Measurements from ENCODE around the gene DUSP1.

The DUSP1 gene

DNA sequence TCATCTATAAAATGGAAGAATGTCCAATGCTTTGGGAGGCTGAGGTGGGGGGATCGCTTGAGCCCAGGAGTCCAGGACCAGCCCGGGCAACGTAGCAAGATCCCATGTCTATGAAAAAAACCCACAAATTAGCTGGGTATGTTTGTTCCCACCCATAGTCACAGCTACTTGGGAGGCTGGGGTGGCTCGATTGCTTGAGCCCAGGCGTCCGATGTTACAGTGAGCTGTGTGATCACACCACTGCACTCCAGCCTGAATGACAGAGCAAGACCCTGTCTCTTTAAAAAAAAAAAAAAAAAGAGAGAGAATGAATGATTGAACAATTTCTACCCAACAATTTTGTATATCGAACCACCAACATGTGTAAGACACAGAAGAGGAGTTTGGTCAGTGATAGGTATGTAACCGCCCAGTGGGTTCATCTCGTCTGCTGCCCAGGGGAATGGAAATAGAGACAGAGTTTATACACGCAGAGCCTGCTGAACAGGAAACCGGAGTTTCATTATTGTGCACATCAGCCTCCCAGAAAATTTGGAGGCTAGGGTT, 36.8 kb upstream of the DUSP1 start:
- no peaks in the 10 kb centered on the region for H3K9me3 ChIP-seq (ENCODE audit: control insufficient read depth, low read length)
- peak overlapping the region; percentile 69 for H3K27ac ChIP-seq (ENCODE audit: insufficient read depth, low read length, poor library complexity, severe bottlenecking)
- H3K4me3 ChIP-seq (ENCODE audit: insufficient read depth, low read depth, low read length, poor library complexity, severe bottlenecking) = peak overlapping the region; percentile 59
- peaks cover 3% of the 10 kb centered on the region for H3K4me1 ChIP-seq (ENCODE audit: control insufficient read depth, insufficient read depth, low read length, poor library complexity, severe bottlenecking)
- DNase-seq = no peak
- H3K36me3 ChIP-seq (ENCODE audit: control insufficient read depth, insufficient read depth, low read length) = no peaks in the 10 kb centered on the region
- no peaks in the 10 kb centered on the region for H3K27me3 ChIP-seq (replicated peaks; ENCODE audit: control insufficient read depth, insufficient read depth, low read length, poor library complexity, severe bottlenecking)

DNA sequence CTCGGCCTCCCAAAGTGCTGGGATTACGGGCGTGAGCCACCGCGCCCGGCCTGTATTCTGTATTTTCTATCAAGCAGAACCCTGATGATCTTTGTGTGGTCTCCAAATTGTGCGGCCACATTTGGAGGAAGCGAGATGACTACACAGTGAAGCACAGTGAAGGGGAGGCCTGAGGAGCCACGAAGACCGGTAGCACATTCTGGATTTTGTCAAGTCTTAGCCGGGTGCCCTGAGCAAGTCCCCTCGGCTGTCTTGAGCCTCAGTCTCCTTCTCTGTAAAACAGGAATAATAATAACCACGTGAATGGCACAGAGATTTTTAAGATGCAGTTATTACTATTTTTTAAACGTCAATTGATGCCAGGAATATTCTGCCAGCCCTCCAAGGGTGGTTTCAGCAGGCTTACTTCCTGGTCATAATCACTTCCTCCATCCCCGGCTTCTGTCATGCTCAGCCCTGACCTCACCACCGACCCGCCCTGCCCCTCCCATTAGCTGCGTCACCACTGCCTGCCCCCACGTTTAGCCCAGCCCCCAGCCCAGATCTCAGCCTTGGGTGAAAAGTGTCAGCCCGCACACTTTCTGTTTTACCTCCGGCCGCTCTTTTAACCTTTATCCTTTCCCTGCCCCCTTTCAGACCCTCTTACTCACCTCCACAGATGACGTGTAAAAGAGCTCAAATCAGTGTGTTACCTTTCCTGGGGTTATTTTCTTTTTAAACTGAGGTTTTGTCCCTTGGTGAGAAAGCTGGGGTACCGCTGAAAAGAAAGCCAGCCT, 36.1 kb upstream of the DUSP1 start:
- peak overlapping the region; percentile 59 for H3K4me3 ChIP-seq (ENCODE audit: insufficient read depth, low read depth, low read length, poor library complexity, severe bottlenecking)
- peak; percentile 71 to 79 (median 78) for DNase-seq
- H3K27ac ChIP-seq (ENCODE audit: insufficient read depth, low read length, poor library complexity, severe bottlenecking) = peak overlapping the region; percentile 69
- no peaks in the 10 kb centered on the region for H3K9me3 ChIP-seq (ENCODE audit: control insufficient read depth, low read length)
- no peaks in the 10 kb centered on the region for H3K36me3 ChIP-seq (ENCODE audit: control insufficient read depth, insufficient read depth, low read length)
- no peaks in the 10 kb centered on the region for H3K27me3 ChIP-seq (replicated peaks; ENCODE audit: control insufficient read depth, insufficient read depth, low read length, poor library complexity, severe bottlenecking)
- H3K4me1 ChIP-seq (ENCODE audit: control insufficient read depth, insufficient read depth, low read length, poor library complexity, severe bottlenecking) = peaks cover 3% of the 10 kb centered on the region

DNA sequence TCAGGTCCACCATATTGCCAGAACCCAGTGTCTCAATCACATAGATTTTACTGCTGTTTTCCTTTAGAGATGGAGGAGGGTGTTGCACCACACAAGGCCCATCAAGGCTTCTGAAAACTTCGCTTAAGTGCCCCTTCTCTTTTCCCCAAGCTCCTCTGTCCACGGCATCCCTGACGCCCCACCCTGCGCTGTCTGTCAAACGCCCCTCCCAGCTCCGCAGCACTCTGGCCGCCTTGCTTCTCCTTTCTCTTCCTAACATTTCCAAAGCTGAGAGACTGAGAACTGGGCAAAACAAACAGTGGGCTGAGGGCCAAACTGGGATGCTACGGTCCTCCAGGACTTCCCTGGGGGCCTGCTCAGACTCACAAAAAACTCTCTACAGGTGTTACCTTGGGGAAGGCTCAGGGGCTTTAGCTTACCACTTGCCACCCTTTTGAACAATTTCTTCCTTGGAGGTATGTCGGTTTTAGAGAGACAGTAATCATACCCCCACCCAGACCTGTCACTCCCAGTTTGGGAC, 34.8 kb upstream of the DUSP1 start:
- DNase-seq = no peak
- Histone ChIP-seq H3K4me3 (ENCODE audit: insufficient read depth, low read depth, low read length, poor library complexity, severe bottlenecking) (no peak overlapping the region), H3K36me3 (ENCODE audit: control insufficient read depth, insufficient read depth, low read length) (no peaks in the 10 kb centered on the region), H3K4me1 (ENCODE audit: control insufficient read depth, insufficient read depth, low read length, poor library complexity, severe bottlenecking) (peaks cover 3% of the 10 kb centered on the region), H3K27ac (ENCODE audit: insufficient read depth, low read length, poor library complexity, severe bottlenecking) (no peak overlapping the region), H3K27me3 (replicated peaks; ENCODE audit: control insufficient read depth, insufficient read depth, low read length, poor library complexity, severe bottlenecking) (no peaks in the 10 kb centered on the region), H3K9me3 (ENCODE audit: control insufficient read depth, low read length) (no peaks in the 10 kb centered on the region)

DNA sequence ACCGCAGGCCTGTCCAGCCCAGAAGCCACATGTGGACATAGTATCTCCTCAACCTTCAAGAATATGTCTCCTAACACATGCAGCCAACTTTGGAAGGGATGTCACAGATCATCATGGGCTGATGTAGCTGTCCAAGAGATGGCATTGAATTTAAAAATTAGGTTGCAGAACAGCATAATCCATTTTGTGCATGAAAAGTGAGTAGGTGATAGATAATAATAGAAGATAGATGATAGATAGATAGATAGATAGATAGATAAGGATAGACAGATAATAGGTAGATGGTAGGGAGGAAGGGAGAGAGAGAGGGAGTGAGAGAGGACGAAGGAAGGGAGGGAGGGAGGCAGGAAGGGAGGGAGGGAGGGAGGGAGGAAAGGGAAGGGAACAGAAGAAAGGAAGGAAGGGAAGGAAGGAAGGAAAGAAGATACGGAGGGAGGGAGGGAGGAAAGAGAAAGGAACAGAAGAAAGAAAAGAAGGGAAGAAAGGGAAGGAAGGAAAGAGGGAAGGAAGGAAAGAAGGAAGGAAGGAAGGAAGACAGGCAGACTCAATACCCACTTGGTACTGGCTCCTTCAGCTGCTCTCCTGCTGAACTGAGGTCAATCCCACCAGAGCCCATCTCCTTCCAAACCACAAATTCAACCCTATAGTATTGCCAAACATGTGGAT, 34.2 kb upstream of the DUSP1 start:
- DNase-seq = no peak
- H3K9me3 ChIP-seq (ENCODE audit: control insufficient read depth, low read length) = no peaks in the 10 kb centered on the region
- H3K36me3 ChIP-seq (ENCODE audit: control insufficient read depth, insufficient read depth, low read length) = no peaks in the 10 kb centered on the region
- H3K27ac ChIP-seq (ENCODE audit: insufficient read depth, low read length, poor library complexity, severe bottlenecking) = no peak overlapping the region
- H3K4me1 ChIP-seq (ENCODE audit: control insufficient read depth, insufficient read depth, low read length, poor library complexity, severe bottlenecking) = peaks cover 3% of the 10 kb centered on the region
- H3K27me3 ChIP-seq (replicated peaks; ENCODE audit: control insufficient read depth, insufficient read depth, low read length, poor library complexity, severe bottlenecking) = no peaks in the 10 kb centered on the region
- no peak overlapping the region for H3K4me3 ChIP-seq (ENCODE audit: insufficient read depth, low read depth, low read length, poor library complexity, severe bottlenecking)

DNA sequence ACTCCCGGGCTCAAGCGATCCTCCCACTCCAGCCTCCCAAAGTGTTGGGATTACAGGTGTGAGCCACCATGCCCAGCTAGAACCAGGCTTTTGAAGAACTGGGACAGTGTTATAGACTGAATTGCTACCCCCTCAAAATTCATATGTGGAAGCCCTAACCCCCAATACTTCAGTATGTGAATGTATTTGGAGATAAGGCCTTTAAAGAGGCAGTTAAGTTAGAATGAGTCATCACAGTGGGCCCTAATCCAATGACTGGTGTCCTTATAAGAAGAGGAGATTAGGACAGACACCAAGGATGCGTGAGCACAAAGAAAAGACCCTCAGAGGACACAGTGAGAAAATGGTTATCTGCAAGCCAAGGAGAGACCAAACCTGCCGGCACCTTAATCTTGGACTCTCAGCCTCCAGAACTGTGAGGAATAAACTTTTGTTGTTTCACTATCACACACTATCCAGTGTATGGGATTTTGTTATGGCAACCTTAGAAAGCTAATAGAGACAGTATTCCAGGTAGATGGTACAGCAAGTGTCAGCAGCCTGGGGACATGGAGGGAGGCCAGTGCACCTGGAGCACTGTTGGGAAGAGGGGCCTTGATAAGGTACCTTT, 31.7 kb upstream of the DUSP1 start:
- Histone ChIP-seq H3K4me1 (ENCODE audit: control insufficient read depth, insufficient read depth, low read length, poor library complexity, severe bottlenecking) (peaks cover 3% of the 10 kb centered on the region), H3K27ac (ENCODE audit: insufficient read depth, low read length, poor library complexity, severe bottlenecking) (no peak overlapping the region), H3K36me3 (ENCODE audit: control insufficient read depth, insufficient read depth, low read length) (no peaks in the 10 kb centered on the region), H3K4me3 (ENCODE audit: insufficient read depth, low read depth, low read length, poor library complexity, severe bottlenecking) (no peak overlapping the region), H3K9me3 (ENCODE audit: control insufficient read depth, low read length) (no peaks in the 10 kb centered on the region), H3K27me3 (replicated peaks; ENCODE audit: control insufficient read depth, insufficient read depth, low read length, poor library complexity, severe bottlenecking) (no peaks in the 10 kb centered on the region)
- no peak for DNase-seq

DNA sequence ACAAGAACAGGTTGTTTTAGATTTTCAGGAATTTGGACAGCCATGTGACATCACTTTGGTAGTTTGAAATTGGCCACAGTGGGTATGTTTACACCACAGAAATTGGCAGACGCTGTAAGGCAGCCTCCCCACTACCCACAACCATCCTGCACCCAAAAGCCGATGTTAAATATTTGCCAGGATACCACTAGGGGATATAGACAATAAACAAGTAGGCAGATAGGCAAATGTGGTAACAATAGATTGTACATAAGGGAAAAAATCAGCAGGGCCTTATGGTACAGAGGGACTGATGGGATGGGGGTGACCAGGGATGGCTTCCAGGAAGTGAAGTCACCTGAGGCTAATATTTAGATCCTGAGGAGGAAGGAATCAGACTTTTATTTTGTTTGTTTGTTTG, 31.1 kb upstream of the DUSP1 start:
- Histone ChIP-seq H3K4me1 (ENCODE audit: control insufficient read depth, insufficient read depth, low read length, poor library complexity, severe bottlenecking) (peaks cover 3% of the 10 kb centered on the region), H3K36me3 (ENCODE audit: control insufficient read depth, insufficient read depth, low read length) (no peaks in the 10 kb centered on the region), H3K4me3 (ENCODE audit: insufficient read depth, low read depth, low read length, poor library complexity, severe bottlenecking) (no peak overlapping the region), H3K27me3 (replicated peaks; ENCODE audit: control insufficient read depth, insufficient read depth, low read length, poor library complexity, severe bottlenecking) (no peaks in the 10 kb centered on the region), H3K27ac (ENCODE audit: insufficient read depth, low read length, poor library complexity, severe bottlenecking) (no peak overlapping the region), H3K9me3 (ENCODE audit: control insufficient read depth, low read length) (no peaks in the 10 kb centered on the region)
- DNase-seq = no peak

DNA sequence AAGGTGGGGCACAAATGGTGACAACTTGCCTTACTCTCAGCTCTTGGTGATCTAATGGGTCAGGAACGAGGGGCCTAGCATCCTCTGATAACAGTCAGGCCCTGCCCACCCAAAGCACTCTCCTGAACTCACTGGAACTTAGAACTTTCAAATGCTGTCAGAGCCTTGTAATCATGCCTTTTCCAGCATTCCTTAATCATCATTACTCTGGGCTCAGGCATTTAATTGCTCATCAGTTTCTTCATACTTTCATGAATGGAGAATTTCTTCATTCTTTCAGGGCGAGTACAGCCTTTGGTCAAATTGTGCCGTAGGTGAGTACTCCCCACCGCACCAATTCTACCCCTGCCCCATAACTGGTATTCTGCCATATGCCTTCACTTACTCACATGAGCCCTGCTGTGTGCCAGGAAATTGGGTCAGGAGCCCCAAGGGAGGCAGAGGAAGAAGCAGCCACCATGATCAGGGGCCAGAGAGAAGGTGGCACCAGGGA, 30.2 kb upstream of the DUSP1 start:
- DNase-seq = no peak
- Histone ChIP-seq H3K4me1 (ENCODE audit: control insufficient read depth, insufficient read depth, low read length, poor library complexity, severe bottlenecking) (no peaks in the 10 kb centered on the region), H3K36me3 (ENCODE audit: control insufficient read depth, insufficient read depth, low read length) (no peaks in the 10 kb centered on the region), H3K9me3 (ENCODE audit: control insufficient read depth, low read length) (no peaks in the 10 kb centered on the region), H3K27me3 (replicated peaks; ENCODE audit: control insufficient read depth, insufficient read depth, low read length, poor library complexity, severe bottlenecking) (no peaks in the 10 kb centered on the region), H3K27ac (ENCODE audit: insufficient read depth, low read length, poor library complexity, severe bottlenecking) (no peak overlapping the region), H3K4me3 (ENCODE audit: insufficient read depth, low read depth, low read length, poor library complexity, severe bottlenecking) (no peak overlapping the region)

DNA sequence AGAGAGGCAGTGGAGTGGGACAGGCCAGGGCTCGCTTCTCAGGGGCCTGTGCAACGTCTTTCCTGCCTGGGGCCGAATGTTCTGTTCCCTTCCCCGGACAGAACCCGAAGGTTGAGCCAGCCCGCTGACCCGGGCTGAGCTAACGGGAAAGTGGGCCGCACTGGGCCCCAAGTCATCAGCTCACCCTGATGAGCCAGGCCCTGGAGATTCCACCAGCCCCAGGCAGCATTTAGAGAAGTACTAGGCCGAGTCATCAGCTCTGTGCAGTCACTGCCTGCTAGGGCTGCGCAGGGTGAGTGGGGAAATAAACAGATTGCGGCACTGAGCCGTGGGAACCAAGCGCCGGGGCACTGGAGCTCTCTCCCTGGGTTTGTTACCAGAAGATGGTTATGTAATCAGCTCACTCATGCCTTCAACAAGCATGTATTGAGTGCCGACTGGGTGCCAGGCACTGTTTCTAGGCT, 29.1 kb upstream of the DUSP1 start:
- Histone ChIP-seq H3K27ac (ENCODE audit: insufficient read depth, low read length, poor library complexity, severe bottlenecking) (no peak overlapping the region), H3K9me3 (ENCODE audit: control insufficient read depth, low read length) (no peaks in the 10 kb centered on the region), H3K4me1 (ENCODE audit: control insufficient read depth, insufficient read depth, low read length, poor library complexity, severe bottlenecking) (no peaks in the 10 kb centered on the region), H3K36me3 (ENCODE audit: control insufficient read depth, insufficient read depth, low read length) (no peaks in the 10 kb centered on the region), H3K27me3 (replicated peaks; ENCODE audit: control insufficient read depth, insufficient read depth, low read length, poor library complexity, severe bottlenecking) (no peaks in the 10 kb centered on the region), H3K4me3 (ENCODE audit: insufficient read depth, low read depth, low read length, poor library complexity, severe bottlenecking) (no peak overlapping the region)
- DNase-seq = no peak

DNA sequence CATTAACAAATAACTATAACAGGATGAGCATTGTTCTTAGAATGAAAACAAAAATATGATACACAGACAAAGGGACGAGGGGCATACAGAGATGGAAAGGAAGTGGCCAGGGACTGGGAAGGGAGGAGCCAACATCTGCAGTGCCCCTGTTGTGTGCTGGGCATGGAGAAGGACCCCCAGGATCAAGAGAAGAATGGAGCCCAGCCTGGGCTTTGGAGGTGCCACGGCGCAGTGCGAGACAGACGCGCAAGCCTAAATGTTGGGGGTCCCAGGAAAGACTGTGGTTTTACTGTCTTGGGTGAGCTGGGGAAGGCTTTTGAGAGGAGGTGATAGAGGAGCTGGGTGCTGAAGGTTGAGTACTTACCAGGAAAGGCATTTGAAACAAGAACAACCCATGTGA, 28.4 kb upstream of the DUSP1 start:
- Histone ChIP-seq H3K4me3 (ENCODE audit: insufficient read depth, low read depth, low read length, poor library complexity, severe bottlenecking) (no peak overlapping the region), H3K27ac (ENCODE audit: insufficient read depth, low read length, poor library complexity, severe bottlenecking) (no peak overlapping the region)

More for the DNA sequence above, 28.4 kb upstream of the DUSP1 start:
- DNase-seq = no peak
- H3K36me3 ChIP-seq (ENCODE audit: control insufficient read depth, insufficient read depth, low read length) = no peaks in the 10 kb centered on the region
- no peaks in the 10 kb centered on the region for H3K27me3 ChIP-seq (replicated peaks; ENCODE audit: control insufficient read depth, insufficient read depth, low read length, poor library complexity, severe bottlenecking)
- no peaks in the 10 kb centered on the region for H3K4me1 ChIP-seq (ENCODE audit: control insufficient read depth, insufficient read depth, low read length, poor library complexity, severe bottlenecking)
- H3K9me3 ChIP-seq (ENCODE audit: control insufficient read depth, low read length) = no peaks in the 10 kb centered on the region
